ENCODE measurements around the gene NBPF1.

- TF ChIP-seq, protein P1, sequence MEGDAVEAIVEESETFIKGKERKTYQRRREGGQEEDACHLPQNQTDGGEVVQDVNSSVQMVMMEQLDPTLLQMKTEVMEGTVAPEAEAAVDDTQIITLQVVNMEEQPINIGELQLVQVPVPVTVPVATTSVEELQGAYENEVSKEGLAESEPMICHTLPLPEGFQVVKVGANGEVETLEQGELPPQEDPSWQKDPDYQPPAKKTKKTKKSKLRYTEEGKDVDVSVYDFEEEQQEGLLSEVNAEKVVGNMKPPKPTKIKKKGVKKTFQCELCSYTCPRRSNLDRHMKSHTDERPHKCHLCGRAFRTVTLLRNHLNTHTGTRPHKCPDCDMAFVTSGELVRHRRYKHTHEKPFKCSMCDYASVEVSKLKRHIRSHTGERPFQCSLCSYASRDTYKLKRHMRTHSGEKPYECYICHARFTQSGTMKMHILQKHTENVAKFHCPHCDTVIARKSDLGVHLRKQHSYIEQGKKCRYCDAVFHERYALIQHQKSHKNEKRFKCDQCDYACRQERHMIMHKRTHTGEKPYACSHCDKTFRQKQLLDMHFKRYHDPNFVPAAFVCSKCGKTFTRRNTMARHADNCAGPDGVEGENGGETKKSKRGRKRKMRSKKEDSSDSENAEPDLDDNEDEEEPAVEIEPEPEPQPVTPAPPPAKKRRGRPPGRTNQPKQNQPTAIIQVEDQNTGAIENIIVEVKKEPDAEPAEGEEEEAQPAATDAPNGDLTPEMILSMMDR (IDR thresholded peaks at IDR 0.05; ENCODE audit: low read length): no peak
- TF ChIP-seq EZH2 (IDR thresholded peaks at IDR 0.05; ENCODE audit: borderline replicate concordance, low read length): no peak
These were observed 12.4 kb upstream of the NBPF1 start for GRCh38 chr1:16625497-16626408.

Data from OCI-LY1 (cell line).